Small intestine (tissue), 7 donors: ENCODE measurements around the gene LGALS7B. TPM values are rescaled to one million over a fixed set of nuclear protein-coding genes. Genes with fewer than 3 reads are reported as not detected.
A peak's percentile ranks its signal among the peaks of the same experiment; 100 is the strongest.
"Not testable (repeated sequence)": the region's sequence is repeated elsewhere in the genome, so short reads cannot be mapped to it uniquely, and the experiment has no call there.

Experiments used
- DNase-seq, 2 donors: peaks; one replicate each; pipeline versions ENCODE4 v3.0.0 to v3.0.0-alpha.2; 2013
- FAIRE-seq: peaks from 2 replicates; lab custom pipeline; 2012; peaks lifted over from hg19 to GRCh38; lab: Jason Lieb, UNC
- H3K27ac ChIP-seq, 3 donors: one replicate each; pipeline ENCODE4 v1.5.1; 2013; ENCODE audit warnings: low read length in 2 of 3, mild to moderate bottlenecking in 2 of 3, control low read depth in 1 of 3, inconsistent platforms in 1 of 3, low read depth in 1 of 3, moderate library complexity in 1 of 3
- H3K27me3 ChIP-seq, 3 donors: one replicate each; pipeline ENCODE4 v1.6.1; 2013; ENCODE audit warnings: low read length in 3 of 3, inconsistent platforms in 1 of 3; ENCODE audit not compliant: control insufficient read depth in 3 of 3, insufficient read depth in 3 of 3
- H3K36me3 ChIP-seq, 3 donors: one replicate each; pipeline ENCODE4 v1.6.1; 2013; ENCODE audit warnings: low read length in 3 of 3, inconsistent platforms in 1 of 3, low read depth in 1 of 3, mild to moderate bottlenecking in 1 of 3, moderate library complexity in 1 of 3; ENCODE audit not compliant: control insufficient read depth in 3 of 3, insufficient read depth in 2 of 3
- H3K4me1 ChIP-seq, 3 donors: one replicate each; pipeline ENCODE4 v1.6.1; 2013; ENCODE audit warnings: low read length in 2 of 3, inconsistent platforms in 1 of 3, low read depth in 1 of 3, mild to moderate bottlenecking in 1 of 3, moderate library complexity in 1 of 3; ENCODE audit not compliant: control insufficient read depth in 3 of 3, insufficient read depth in 2 of 3
- H3K4me3 ChIP-seq, 3 donors: one replicate each; pipeline ENCODE4 v1.5.1; 2013; ENCODE audit warnings: low read length in 3 of 3, control low read depth in 1 of 3, inconsistent platforms in 1 of 3, low read depth in 1 of 3, mild to moderate bottlenecking in 1 of 3, moderate library complexity in 1 of 3
- H3K9me3 ChIP-seq, 2 donors: one replicate each; pipeline ENCODE4 v1.6.1; 2013; ENCODE audit warnings: low read depth in 1 of 2, low read length in 1 of 2; ENCODE audit not compliant: control insufficient read depth in 2 of 2, insufficient read depth in 1 of 2
- WGBS, 3 donors: extraction: QIAGEN DNeasy Blood & Tissue Kit; methylation state at CpG; one replicate each; pipeline ENCODE4 v1.1.7; 2013; 5-methylcytosine and 5-hydroxymethylcytosine counted together
- polyA plus RNA-seq, 4 donors: library from polyadenylated mRNA; stranded (reverse) in 3 of 4; unstranded in 1 of 4; fragments of 200-250 nt in 3 of 4; fragments of 120-200 nt in 1 of 4; gene quantifications; one replicate each; pipeline versions ENCODE4 v1.2.1 to v1.2.3, GENCODE V29; 2013
- donor health status: healthy with polysubstance abuse.
- donor health status: control.
- donor health status: control.
- donor health status: Bipolar disorder and iron deficiency.
- donor health status: healthy.

LGALS7B gene
- polyA plus RNA-seq, 4 donors = 2.0 to 5.4 (median 4.9) TPM; not detected in 1

DNA sequence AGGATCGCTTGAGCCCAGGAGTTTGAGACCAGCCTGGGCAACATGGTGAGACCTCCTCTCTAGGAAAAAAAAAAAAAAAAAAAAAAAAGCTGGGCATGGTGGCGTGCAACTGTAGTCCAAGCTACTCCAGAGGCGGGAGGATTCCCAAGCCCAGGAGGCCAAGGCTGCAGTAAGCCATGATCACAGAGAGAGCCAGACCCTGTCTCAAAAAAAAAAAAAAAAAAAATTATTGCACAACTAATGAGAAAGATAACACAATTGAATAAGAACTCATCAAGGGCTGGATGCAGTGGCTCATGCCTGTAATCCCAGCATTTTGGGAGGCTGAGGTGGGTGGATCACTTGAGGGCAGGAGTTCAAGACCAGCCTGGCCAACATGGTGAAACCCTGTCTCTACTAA is 2.9 kb upstream of the LGALS7B start:
- WGBS, 3 donors = 85 to 98% (median 96%) methylated on average over 3 of the region's 3 CpGs
- H3K27me3 ChIP-seq, H3K9me3 ChIP-seq, FAIRE-seq, DNase-seq, H3K27ac ChIP-seq, H3K4me3 ChIP-seq, H3K36me3 ChIP-seq, H3K4me1 ChIP-seq: not testable (repeated sequence)

DNA sequence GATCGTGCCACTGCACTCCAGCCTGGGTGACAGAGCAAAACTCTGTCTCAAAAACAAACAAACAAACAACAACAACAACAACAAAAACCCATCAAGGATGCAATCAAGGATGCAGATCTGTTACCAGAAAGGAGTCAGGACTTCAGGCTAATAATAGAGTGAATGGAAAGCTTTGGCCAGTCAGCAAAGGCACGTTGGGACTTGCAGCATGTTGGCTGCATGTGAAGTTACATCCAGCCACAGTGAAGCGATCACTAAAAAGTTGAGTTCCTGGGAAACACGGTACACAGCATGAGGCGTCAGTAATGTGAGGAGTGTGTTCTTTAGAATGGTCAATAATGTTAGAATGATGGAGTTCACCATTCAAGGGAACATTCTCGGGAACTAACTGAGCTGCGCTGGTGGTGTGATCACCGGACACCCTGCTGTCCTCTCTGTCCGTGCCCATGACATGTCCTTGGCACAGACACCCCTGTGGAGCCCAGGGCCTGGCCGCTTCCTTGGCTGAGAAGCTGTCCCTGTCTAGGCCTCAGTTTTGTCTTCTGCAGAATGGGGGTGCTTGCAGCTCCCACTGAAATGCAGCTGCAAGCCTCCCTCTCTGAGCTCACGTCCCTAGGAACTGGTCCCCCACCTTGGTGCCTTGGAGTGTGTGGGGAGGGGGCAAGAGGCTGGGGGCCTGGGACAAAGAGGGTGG is 2.3 kb upstream of the LGALS7B start:
- WGBS, 3 donors = 85 to 95% (median 90%) methylated on average over 11 of the region's 11 CpGs
- Histone ChIP-seq H3K4me3 (no peak overlapping the region), H3K36me3 (no peaks in the 10 kb centered on the region), H3K4me1 (peaks cover 0 to 9% (median 0%) of the 10 kb centered on the region in 3 donors), H3K27me3 (no peaks in the 10 kb centered on the region), H3K9me3 (peaks cover 0 to 5% of the 10 kb centered on the region in 2 donors), H3K27ac (no peak overlapping the region)
- DNase-seq (no peak), FAIRE-seq (no peak)

DNA sequence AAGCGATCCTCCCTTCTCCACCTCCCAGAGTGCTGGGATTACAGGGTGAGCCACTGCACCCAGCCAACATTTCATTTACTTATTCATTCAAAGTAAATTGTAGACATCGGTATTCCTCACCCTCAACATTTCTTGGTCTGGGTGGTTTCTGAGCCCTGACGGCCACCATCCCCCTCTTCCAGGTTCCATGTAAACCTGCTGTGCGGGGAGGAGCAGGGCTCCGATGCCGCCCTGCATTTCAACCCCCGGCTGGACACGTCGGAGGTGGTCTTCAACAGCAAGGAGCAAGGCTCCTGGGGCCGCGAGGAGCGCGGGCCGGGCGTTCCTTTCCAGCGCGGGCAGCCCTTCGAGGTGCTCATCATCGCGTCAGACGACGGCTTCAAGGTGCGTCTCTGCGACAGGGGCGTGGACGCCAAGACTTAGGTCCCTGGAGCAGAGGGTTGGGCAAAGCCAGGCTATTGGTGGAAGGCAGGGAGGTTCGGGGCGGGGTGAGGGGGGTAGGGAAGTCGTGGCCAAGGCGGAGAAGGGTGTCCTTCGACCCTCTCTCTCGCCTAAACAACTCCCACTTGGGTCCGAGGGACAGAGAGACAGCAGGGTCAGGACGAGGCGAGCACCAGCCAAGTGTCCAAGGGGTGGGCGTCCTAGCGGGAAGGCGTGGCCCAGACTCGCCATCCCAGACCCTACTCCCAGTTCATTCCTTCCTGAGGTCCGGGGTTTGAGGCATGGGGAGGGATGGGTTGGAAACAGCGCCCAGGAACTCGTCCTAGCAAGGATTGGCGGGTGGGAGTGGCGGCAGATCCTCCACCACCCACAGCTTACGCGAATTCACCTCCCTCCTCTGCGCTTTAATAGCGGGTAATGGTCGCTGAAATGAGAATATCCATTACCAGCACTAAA is 1.8 kb downstream of the LGALS7B start:
- not testable (repeated sequence) for FAIRE-seq, H3K9me3 ChIP-seq, H3K27me3 ChIP-seq, DNase-seq, H3K36me3 ChIP-seq, H3K27ac ChIP-seq
- peaks cover 0 to 17% (median 0%) of the 10 kb centered on the region in 3 donors for H3K4me1 ChIP-seq
- peak overlapping the region in 1 of 3 donors; percentile 22 for H3K4me3 ChIP-seq
- 67 to 85% (median 78%) methylated on average over 11 to 16 of the region's 49 CpGs for WGBS, 3 donors

DNA sequence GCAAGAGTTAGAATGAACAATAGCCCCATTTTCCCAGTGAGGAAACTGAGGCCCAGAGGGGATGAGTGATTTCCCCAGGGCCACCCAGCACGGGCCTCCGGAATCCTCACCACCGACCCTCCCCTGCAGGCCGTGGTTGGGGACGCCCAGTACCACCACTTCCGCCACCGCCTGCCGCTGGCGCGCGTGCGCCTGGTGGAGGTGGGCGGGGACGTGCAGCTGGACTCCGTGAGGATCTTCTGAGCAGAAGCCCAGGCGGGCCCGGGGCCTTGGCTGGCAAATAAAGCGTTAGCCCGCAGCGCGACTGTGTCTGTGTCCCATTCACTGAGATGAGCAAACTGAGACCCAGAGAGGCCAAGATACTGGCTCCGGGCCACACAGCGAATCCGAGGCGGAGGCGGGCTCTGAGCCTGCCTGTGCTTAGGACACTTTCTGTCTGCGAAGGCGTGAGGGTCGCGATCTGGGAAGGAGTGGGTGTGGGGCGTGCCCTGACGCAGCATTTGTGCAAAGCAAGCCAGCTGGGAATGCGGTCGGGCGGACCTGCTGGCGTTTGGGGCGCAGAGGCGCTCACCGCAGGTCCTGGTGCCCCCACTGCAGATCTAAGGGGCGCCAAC is 2.6 kb downstream of the LGALS7B start:
- Histone ChIP-seq H3K4me1 (peaks cover 0 to 17% (median 0%) of the 10 kb centered on the region in 3 donors), H3K4me3 (peak overlapping the region in 1 of 3 donors; percentile 22)
- not testable (repeated sequence) for FAIRE-seq, H3K9me3 ChIP-seq, H3K27me3 ChIP-seq, H3K27ac ChIP-seq, H3K36me3 ChIP-seq, DNase-seq
- no CpG with 5 or more reads among the region's 40 CpGs for WGBS, 3 donors

DNA sequence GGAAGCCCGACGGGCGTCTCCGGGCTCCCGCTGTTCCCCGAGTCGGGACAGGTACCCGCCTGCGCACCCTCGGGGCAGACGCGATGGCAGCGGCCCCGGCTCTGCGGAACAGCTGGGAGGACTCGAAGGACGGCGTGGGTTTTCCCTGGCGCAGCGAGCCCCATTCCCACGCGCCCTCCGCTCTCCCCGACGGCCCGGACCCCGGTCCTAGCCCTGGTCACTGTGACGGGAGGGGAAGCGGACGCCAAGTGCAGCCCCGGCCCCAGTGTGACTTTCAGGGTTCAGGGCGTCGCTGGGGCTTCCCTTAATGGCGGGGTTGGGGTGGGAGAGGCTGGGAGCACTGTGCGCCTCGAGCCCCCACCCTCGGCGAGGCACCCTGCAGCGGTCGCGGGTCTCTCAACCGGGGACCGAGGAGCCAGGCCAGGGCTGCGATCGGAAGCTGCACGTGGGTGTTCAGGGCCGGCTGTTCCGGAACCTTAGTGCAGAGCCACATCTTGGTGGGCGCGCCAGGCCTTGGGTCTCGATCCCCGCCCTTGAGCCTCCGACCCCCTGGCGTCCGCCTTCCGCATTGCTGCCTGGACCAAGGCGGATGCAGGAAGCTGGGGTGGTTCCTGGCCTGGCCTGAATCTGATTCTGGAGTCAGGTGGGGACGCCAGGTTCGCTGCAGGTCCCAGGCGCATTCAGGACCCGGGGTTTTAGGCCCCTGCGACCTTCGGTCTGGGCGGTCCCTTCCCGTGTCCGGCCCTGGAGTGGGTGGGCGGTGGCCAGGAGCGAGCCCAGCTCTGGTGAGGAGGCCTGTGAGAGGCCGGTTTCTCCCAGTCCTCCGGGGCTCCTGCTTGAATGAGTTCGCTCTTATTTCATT is 3.5 kb downstream of the LGALS7B start:
- peak overlapping the region in 2 of 3 donors; percentile 33 to 63 for H3K27ac ChIP-seq
- DNase-seq (peak in 1 of 2 donors; percentile 80), FAIRE-seq (no peak)
- H3K36me3 ChIP-seq = no peaks in the 10 kb centered on the region
- no peaks in the 10 kb centered on the region for H3K27me3 ChIP-seq
- 12 to 20% (median 16%) methylated on average over 58 to 66 of the region's 71 CpGs for WGBS, 3 donors
- no peaks in the 10 kb centered on the region for H3K9me3 ChIP-seq
- peaks cover 0 to 17% (median 0%) of the 10 kb centered on the region in 3 donors for H3K4me1 ChIP-seq
- peak overlapping the region in 2 of 3 donors; percentile 16 to 42 for H3K4me3 ChIP-seq

DNA sequence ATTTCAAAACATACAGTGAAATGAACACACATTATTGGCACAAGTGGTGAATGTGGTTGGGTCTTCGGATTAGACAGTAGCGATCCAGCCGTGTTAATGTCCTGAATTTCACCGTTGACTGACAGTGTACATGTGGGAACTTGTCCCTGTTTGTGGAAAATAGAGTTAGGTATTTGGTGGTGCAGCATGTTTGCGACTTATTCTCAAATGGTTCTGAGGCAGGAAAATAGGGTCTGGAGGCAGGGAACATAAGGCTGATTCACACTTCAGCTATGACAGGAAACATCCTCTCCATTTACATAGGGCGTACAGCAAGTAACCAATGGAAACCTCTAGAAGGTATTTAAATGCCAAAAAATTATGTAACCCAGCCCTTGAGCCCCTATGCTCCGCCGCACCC is 4.2 kb downstream of the LGALS7B start:
- DNase-seq (no peak), FAIRE-seq (no peak)
- no peaks in the 10 kb centered on the region for H3K36me3 ChIP-seq
- peak overlapping the region in 2 of 3 donors; percentile 40 to 63 for H3K27ac ChIP-seq
- no peaks in the 10 kb centered on the region for H3K9me3 ChIP-seq
- peaks cover 0 to 17% (median 0%) of the 10 kb centered on the region in 3 donors for H3K4me1 ChIP-seq
- H3K27me3 ChIP-seq = no peaks in the 10 kb centered on the region
- 73 to 85% (median 73%) methylated on average over 8 of the region's 8 CpGs for WGBS, 3 donors
- no peak overlapping the region for H3K4me3 ChIP-seq

DNA sequence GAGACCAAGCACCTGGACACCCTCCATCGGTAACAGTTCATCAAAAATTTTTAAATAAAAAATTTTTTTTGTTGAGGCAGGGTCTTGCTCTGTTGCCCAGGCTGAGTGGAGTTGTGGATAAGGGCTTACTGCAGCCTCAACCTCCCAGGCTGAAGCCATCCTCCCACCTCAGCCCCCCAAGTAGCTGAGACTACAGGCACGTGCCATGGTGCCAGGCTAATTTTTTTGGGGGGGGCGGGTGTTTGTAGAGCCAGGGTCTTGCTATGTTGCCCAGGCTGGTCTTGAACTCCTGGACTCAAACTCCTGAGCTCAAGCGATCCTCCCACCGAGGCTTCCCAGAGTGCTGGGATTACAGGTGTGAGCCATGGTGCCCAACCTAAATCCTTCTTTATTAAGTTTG is 4.7 kb downstream of the LGALS7B start:
- Histone ChIP-seq H3K4me3 (no peak overlapping the region), H3K27me3 (no peaks in the 10 kb centered on the region), H3K36me3 (peaks cover 0 to under 1% (median 0%) of the 10 kb centered on the region in 3 donors), H3K27ac (no peak overlapping the region), H3K9me3 (peaks cover 0 to under 1% of the 10 kb centered on the region in 2 donors), H3K4me1 (peaks cover 0 to 13% (median 0%) of the 10 kb centered on the region in 3 donors)
- DNase-seq (no peak), FAIRE-seq (no peak)
- 93 to 96% (median 95%) methylated on average over 5 of the region's 5 CpGs for WGBS, 3 donors
